Measurements from ENCODE around the gene UBR1. TPM values are rescaled to one million over a fixed set of nuclear protein-coding genes. Genes with fewer than 3 reads are reported as not detected.
"Not testable (repeated sequence)": the region's sequence is repeated elsewhere in the genome, so short reads cannot be mapped to it uniquely, and the experiment has no call there.

The UBR1 gene
- total RNA-seq, 6 experiments from 2014 or later: 24.6 to 30.1 (median 26.8) TPM

DNA sequence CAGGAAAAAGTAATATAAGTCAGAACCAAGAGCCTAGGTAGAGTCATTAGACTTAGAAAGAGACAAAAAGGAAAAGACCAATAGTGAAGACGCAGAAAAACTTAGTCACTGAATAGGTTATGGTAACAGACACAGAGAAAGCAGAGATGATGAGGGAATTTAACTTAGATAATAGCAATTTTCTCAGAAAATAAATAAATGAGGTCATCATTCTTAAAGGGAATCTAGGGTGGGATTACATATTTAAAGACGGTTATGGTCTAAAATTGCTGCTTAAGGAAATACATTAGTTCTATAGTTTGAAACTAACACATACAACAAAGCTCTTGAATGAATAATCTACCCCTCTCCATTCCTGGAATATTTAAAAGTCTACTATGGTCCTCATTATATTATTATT, 59.4 kb downstream of the UBR1 start:
- no peak for DNase-seq
- Mint-ChIP-seq H3K27me3 (ENCODE audit: insufficient read depth) (no peaks in the 10 kb centered on the region), H3K27ac (no peak overlapping the region), H3K4me1 (ENCODE audit: low read depth) (no peaks in the 10 kb centered on the region), H3K9me3 (no peaks in the 10 kb centered on the region), H3K36me3 (ENCODE audit: low read depth) (peaks cover 27% of the 10 kb centered on the region), H3K4me3 (no peak overlapping the region)
- TF ChIP-seq, protein P1, sequence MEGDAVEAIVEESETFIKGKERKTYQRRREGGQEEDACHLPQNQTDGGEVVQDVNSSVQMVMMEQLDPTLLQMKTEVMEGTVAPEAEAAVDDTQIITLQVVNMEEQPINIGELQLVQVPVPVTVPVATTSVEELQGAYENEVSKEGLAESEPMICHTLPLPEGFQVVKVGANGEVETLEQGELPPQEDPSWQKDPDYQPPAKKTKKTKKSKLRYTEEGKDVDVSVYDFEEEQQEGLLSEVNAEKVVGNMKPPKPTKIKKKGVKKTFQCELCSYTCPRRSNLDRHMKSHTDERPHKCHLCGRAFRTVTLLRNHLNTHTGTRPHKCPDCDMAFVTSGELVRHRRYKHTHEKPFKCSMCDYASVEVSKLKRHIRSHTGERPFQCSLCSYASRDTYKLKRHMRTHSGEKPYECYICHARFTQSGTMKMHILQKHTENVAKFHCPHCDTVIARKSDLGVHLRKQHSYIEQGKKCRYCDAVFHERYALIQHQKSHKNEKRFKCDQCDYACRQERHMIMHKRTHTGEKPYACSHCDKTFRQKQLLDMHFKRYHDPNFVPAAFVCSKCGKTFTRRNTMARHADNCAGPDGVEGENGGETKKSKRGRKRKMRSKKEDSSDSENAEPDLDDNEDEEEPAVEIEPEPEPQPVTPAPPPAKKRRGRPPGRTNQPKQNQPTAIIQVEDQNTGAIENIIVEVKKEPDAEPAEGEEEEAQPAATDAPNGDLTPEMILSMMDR (IDR thresholded peaks at IDR 0.05): no peak

DNA sequence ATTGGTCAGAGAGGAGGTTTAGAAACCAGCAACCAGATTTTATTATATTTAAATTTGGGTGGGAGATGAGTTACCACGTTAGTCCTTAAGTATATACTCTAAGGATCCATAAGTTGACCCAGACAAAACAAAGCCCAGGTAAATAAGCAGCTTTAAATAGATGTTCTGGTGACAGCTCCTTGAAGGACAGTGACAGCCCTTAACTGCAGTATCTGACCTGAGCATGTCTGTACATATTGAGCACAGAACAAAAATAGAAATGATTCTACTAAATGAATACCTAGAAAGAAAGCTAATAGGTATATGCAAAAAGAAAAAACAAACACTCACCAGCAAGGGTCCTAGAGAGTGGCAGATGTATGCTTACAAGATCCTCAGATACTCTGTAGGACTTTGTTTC, 63.0 kb downstream of the UBR1 start:
- Mint-ChIP-seq H3K9me3 (no peaks in the 10 kb centered on the region), H3K4me1 (ENCODE audit: low read depth) (no peaks in the 10 kb centered on the region), H3K4me3 (no peak overlapping the region), H3K27me3 (ENCODE audit: insufficient read depth) (no peaks in the 10 kb centered on the region), H3K27ac (no peak overlapping the region), H3K36me3 (ENCODE audit: low read depth) (peaks cover 29% of the 10 kb centered on the region)
- TF ChIP-seq, protein P1 (IDR thresholded peaks at IDR 0.05): no peak
- no peak for DNase-seq

GRCh38 chr15:43041085-43041484, 64.8 kb downstream of the UBR1 start:
- not testable (repeated sequence) for H3K4me3 Mint-ChIP-seq, H3K27ac Mint-ChIP-seq

GRCh38 chr15:43035240-43035639, 70.6 kb downstream of the UBR1 start:
- H3K27ac Mint-ChIP-seq; H3K27me3 Mint-ChIP-seq (ENCODE audit: insufficient read depth); H3K36me3 Mint-ChIP-seq (ENCODE audit: low read depth); H3K4me1 Mint-ChIP-seq (ENCODE audit: low read depth); H3K4me3 Mint-ChIP-seq; H3K9me3 Mint-ChIP-seq; DNase-seq: not testable (repeated sequence)

More at GRCh38 chr15:43041085-43041484, 64.8 kb downstream of the UBR1 start:
- not testable (repeated sequence) for H3K4me1 Mint-ChIP-seq (ENCODE audit: low read depth); H3K9me3 Mint-ChIP-seq; DNase-seq; H3K27me3 Mint-ChIP-seq (ENCODE audit: insufficient read depth)
- H3K36me3 Mint-ChIP-seq (ENCODE audit: low read depth): peaks cover 34% of the 10 kb centered on the region

- TF ChIP-seq, protein P1 (IDR thresholded peaks at IDR 0.05): no peak
- Mint-ChIP-seq H3K27me3 (ENCODE audit: insufficient read depth) (no peaks in the 10 kb centered on the region), H3K4me3 (no peak overlapping the region), H3K27ac (no peak overlapping the region), H3K9me3 (no peaks in the 10 kb centered on the region), H3K36me3 (ENCODE audit: low read depth) (peaks cover 8% of the 10 kb centered on the region; the same call in 1 of the 2 replicates), H3K4me1 (ENCODE audit: low read depth) (no peaks in the 10 kb centered on the region)
- no peak for DNase-seq
Measured at GRCh38 chr15:43029476-43029875, 76.4 kb downstream of the UBR1 start.

GRCh38 chr15:43025150-43025549, 80.7 kb downstream of the UBR1 start:
- Mint-ChIP-seq H3K9me3 (no peaks in the 10 kb centered on the region), H3K4me3 (no peak overlapping the region), H3K36me3 (ENCODE audit: low read depth) (peaks cover 28% of the 10 kb centered on the region)

DNA sequence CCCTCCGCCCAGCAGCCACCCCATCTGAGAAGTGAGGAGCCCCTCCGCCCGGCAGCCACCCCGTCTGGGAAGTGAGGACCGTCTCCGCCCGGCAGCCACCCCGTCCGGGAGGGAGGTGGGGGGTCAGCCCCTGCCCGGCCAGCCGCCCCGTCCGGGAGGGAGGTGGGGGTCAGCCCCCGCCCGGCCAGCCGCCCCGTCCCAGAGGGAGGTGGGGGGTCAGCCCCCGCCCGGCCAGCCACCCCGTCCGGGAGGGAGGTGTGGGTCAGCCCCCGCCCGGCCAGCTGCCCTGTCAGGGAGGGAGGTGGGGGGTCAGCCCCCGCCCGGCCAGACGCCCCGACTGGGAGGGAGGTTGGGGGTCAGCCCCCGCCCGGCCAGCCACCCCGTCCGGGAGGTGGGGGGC, 91.2 kb downstream of the UBR1 start:
- DNase-seq; H3K27ac Mint-ChIP-seq; H3K4me3 Mint-ChIP-seq; H3K27me3 Mint-ChIP-seq (ENCODE audit: insufficient read depth); H3K4me1 Mint-ChIP-seq (ENCODE audit: low read depth); H3K9me3 Mint-ChIP-seq: not testable (repeated sequence)
- peaks cover 17% of the 10 kb centered on the region for H3K36me3 Mint-ChIP-seq (ENCODE audit: low read depth)

More at GRCh38 chr15:43025150-43025549, 80.7 kb downstream of the UBR1 start:
- no peak for DNase-seq
- H3K27me3 Mint-ChIP-seq (ENCODE audit: insufficient read depth): no peaks in the 10 kb centered on the region
- TF ChIP-seq, protein P1 (IDR thresholded peaks at IDR 0.05): no peak
- no peak overlapping the region for H3K27ac Mint-ChIP-seq
- no peaks in the 10 kb centered on the region for H3K4me1 Mint-ChIP-seq (ENCODE audit: low read depth)

All from HFFc6 (cell line).